Heart right ventricle (tissue), 16 donors: ENCODE results near the gene HOXB4. TPM values are rescaled to one million over a fixed set of nuclear protein-coding genes. Genes with fewer than 3 reads are reported as not detected.

Source experiments
- ATAC-seq, 8 donors: fragments of 200-7000 bp; cut with Tn5 transposase; one replicate each; pipeline ENCODE4 v1.9.1; 2020; ENCODE audit warnings: mild to moderate bottlenecking in 8 of 8, moderate library complexity in 8 of 8, moderate number of reproducible peaks in 1 of 8
- DNase-seq, 2 donors: peaks; one replicate each; pipeline ENCODE4 v3.0.0-alpha.2; 2020
- H3K27ac ChIP-seq, 10 donors: fragments of 200-600 bp; sonication (generic) in 2 of 10; one replicate each; pipeline versions ENCODE4 v1.5.0 to v1.8.0; 2020 to 2022; ENCODE audit warnings: mild to moderate bottlenecking in 3 of 10
- H3K27me3 ChIP-seq, 7 donors: fragments of 200-600 bp; one replicate each; pipeline ENCODE4 v1.8.0; 2021 to 2022; ENCODE audit warnings: mild to moderate bottlenecking in 2 of 7
- H3K36me3 ChIP-seq, 9 donors: fragments of 200-600 bp; sonication (generic) in 1 of 9; one replicate each; pipeline versions ENCODE4 v1.5.0 to v1.8.0; 2020 to 2022; ENCODE audit warnings: mild to moderate bottlenecking in 2 of 9
- H3K4me1 ChIP-seq, 9 donors: fragments of 200-600 bp; sonication (generic) in 1 of 9; one replicate each; pipeline versions ENCODE4 v1.5.0 to v1.8.0; 2020 to 2022; ENCODE audit warnings: mild to moderate bottlenecking in 4 of 9
- H3K4me3 ChIP-seq, 10 donors: fragments of 200-600 bp; sonication (generic) in 2 of 10; one replicate each; pipeline versions ENCODE4 v1.5.0 to v1.8.0; 2020 to 2022; ENCODE audit warnings: mild to moderate bottlenecking in 7 of 10, moderate library complexity in 2 of 10
- H3K9me3 ChIP-seq, 11 donors: fragments of 200-600 bp in 10 of 11; sonication (generic) in 2 of 11; one replicate each; pipeline versions ENCODE4 v1.5.0 to v1.8.0; 2013 to 2022; ENCODE audit warnings: mild to moderate bottlenecking in 2 of 11, control low read depth in 1 of 11, moderate library complexity in 1 of 11
- CTCF ChIP-seq, 9 donors: fragments of 200-600 bp; sonication (generic) in 2 of 9; IDR thresholded peaks; one replicate each; pipeline versions ENCODE4 v1.5.0 to v1.8.0; 2021 to 2022; ENCODE audit warnings: antibody characterized with exemption in 9 of 9, mild to moderate bottlenecking in 5 of 9, moderate library complexity in 1 of 9
- WGBS, 2 donors: extraction: QIAGEN DNeasy Blood & Tissue Kit; methylation state at CpG; one replicate each; pipeline ENCODE4 v1.1.7; 2013; ENCODE audit warnings: inconsistent platforms in 1 of 2; 5-methylcytosine and 5-hydroxymethylcytosine counted together
- intact Hi-C, 10 donors: fragments of 100-400 bp; cut with DNase I; formaldehyde crosslinking; loops; one replicate each; pipeline versions ENCODE4 v1.11.1 to v1.14.2; 2022
- polyA plus RNA-seq, 2 donors: library from polyadenylated mRNA; stranded (reverse); fragments of 200-250 nt; gene quantifications; one replicate each; pipeline ENCODE4 v1.2.3, GENCODE V29; 2013
- total RNA-seq, 10 donors: library from RNA; stranded (reverse); fragmentation: NEBNext Ultra II Directional in 3 of 10; extraction: Animal tissue kit (Norgen Biotek cat#: 25700) in 3 of 10; gene quantifications; one replicate each; pipeline versions ENCODE4 v1.2.1 to v1.2.4, GENCODE V29; 2021 to 2023
- donor health status: Arrhythmogenic right ventricular cardiomyopathy.
- donor health status: ischemic (EF 13 %, LVEDD 7.1; RV severe dilation, severe dysfunction).
- donor health status: healthy with polysubstance abuse.
- donor health status: DM: no; HTN: yes; CAD: no.
- donor health status: DM: no; HTN: no; CAD: no.
- donor health status: ischemic (EF 25% LVEDD 6.9; RV normal size, moderate dysfunction).
- donor health status: ischemic (EF 25% LVEDD 5.7; RV mildly dilated, moderate dysfunction).
- donor health status: healthy.
- donor health status: DM: yes; HTN: yes; CAD: no.
- donor health status: Ischemic cardiomyopathy.
- donor health status: ischemic (EF 35%, LVEDD 5.7; RV mildly dilated, moderate dysfunction).
- donor health status: nonischemic (EF 11% LVEDD 7.7; RV severe dilation, severe dysfunction).
- donor health status: DM: yes; HTN: yes; CAD: no.
- donor health status: PGD.
- donor health status: ischemic (EF 29% LVEDD 5.4; RV normal size, mild dysfunction).
- donor health status: nonischemic (EF 23%, LVEDD 6.1; RV moderate dilation, normal function).

HOXB4 gene
- total and polyA plus RNA-seq, 12 donors, result 0.14 to 1.6 (median 0.32) TPM; not detected in 1

GRCh38 chr17:48582750-48583069, 4.6 kb upstream of the HOXB4 start:
- 29 to 30% methylated on average over 7 of the region's 7 CpGs for WGBS, 2 donors
- H3K36me3 ChIP-seq, result no peaks in the 10 kb centered on the region
- intact Hi-C loops, result no loop called here
- H3K4me1 ChIP-seq, result peaks cover 0 to 57% (median 17%) of the 10 kb centered on the region in 9 donors
- H3K27ac ChIP-seq, result peak overlapping the region in 5 of 10 donors; percentile 0 to 88 (median 72)
- TF ChIP-seq CTCF (IDR thresholded peaks at IDR 0.05), result no peak
- peaks cover 52 to 100% (median 100%) of the 10 kb centered on the region in 7 donors for H3K27me3 ChIP-seq
- H3K9me3 ChIP-seq, result no peaks in the 10 kb centered on the region
- DNase-seq (no peak), ATAC-seq (no peak)
- peak overlapping the region in 4 of 10 donors; percentile 26 to 57 (median 38) for H3K4me3 ChIP-seq

GRCh38 chr17:48579760-48580554, 1.8 kb upstream of the HOXB4 start:
- peaks cover 61 to 100% (median 100%) of the 10 kb centered on the region in 7 donors for H3K27me3 ChIP-seq
- no peak for TF ChIP-seq CTCF (IDR thresholded peaks at IDR 0.05)
- WGBS, 2 donors, result 21 to 25% methylated on average over 26 of the region's 26 CpGs
- H3K4me3 ChIP-seq, result no peak overlapping the region
- H3K9me3 ChIP-seq, result no peaks in the 10 kb centered on the region
- ATAC-seq (no peak), DNase-seq (no peak)
- peak overlapping the region in 3 of 10 donors; percentile 29 to 74 (median 34) for H3K27ac ChIP-seq
- intact Hi-C loops, result loop anchor here in 2 of 10 donors (5.0 kb wide), 1 partner anchor 38 kb away; no protein-coding TSS in a partner anchor
- peaks cover 0 to 54% (median 9%) of the 10 kb centered on the region in 9 donors for H3K4me1 ChIP-seq
- H3K36me3 ChIP-seq, result no peaks in the 10 kb centered on the region

- intact Hi-C loops, result loop anchor here in 2 of 10 donors (5.0 kb wide), 1 partner anchor 37 kb away; no protein-coding TSS in a partner anchor
Observed at GRCh38 chr17:48579471-48579759, 1.3 kb upstream of the HOXB4 start.

More at GRCh38 chr17:48579471-48579759, 1.3 kb upstream of the HOXB4 start:
- no peak for DNase-seq
- peak overlapping the region in 2 of 10 donors; percentile 39 to 56 for H3K4me3 ChIP-seq
- H3K27me3 ChIP-seq, result peaks cover 61 to 100% (median 100%) of the 10 kb centered on the region in 7 donors
- peaks cover 0 to 52% (median 7%) of the 10 kb centered on the region in 9 donors for H3K4me1 ChIP-seq
- no peak for ATAC-seq
- no peaks in the 10 kb centered on the region for H3K9me3 ChIP-seq
- peak overlapping the region in 3 of 10 donors; percentile 29 to 74 (median 34) for H3K27ac ChIP-seq
- no peak for TF ChIP-seq CTCF (IDR thresholded peaks at IDR 0.05)
- H3K36me3 ChIP-seq, result no peaks in the 10 kb centered on the region
- 15 to 20% methylated on average over 7 of the region's 7 CpGs for WGBS, 2 donors
